ENCODE results near the gene SOX2. TPM values are rescaled to one million over a fixed set of nuclear protein-coding genes. Genes with fewer than 3 reads are reported as not detected.

The SOX2 gene
- total RNA-seq, 1 donor from 2014 or later = not detected

- no peak for DNase-seq (ENCODE audit: low spot score in 2 of 2, unreplicated experiment in 2 of 2)
- Mint-ChIP-seq H3K27ac (no peak overlapping the region), H3K36me3 (no peaks in the 10 kb centered on the region), H3K4me3 (no peak overlapping the region), H3K4me1 (peaks cover 9% of the 10 kb centered on the region), H3K27me3 (ENCODE audit: low read depth) (peaks cover 38% of the 10 kb centered on the region), H3K9me3 (no peaks in the 10 kb centered on the region)
- TF ChIP-seq, protein P1, sequence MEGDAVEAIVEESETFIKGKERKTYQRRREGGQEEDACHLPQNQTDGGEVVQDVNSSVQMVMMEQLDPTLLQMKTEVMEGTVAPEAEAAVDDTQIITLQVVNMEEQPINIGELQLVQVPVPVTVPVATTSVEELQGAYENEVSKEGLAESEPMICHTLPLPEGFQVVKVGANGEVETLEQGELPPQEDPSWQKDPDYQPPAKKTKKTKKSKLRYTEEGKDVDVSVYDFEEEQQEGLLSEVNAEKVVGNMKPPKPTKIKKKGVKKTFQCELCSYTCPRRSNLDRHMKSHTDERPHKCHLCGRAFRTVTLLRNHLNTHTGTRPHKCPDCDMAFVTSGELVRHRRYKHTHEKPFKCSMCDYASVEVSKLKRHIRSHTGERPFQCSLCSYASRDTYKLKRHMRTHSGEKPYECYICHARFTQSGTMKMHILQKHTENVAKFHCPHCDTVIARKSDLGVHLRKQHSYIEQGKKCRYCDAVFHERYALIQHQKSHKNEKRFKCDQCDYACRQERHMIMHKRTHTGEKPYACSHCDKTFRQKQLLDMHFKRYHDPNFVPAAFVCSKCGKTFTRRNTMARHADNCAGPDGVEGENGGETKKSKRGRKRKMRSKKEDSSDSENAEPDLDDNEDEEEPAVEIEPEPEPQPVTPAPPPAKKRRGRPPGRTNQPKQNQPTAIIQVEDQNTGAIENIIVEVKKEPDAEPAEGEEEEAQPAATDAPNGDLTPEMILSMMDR (IDR thresholded peaks at IDR 0.05; ENCODE audit: unreplicated experiment) = no peak
These were observed 3.7 kb upstream of the SOX2 start for GRCh38 chr3:181707980-181708379.

GRCh38 chr3:181709537-181710279 lies 2.0 kb upstream of the SOX2 start:
- Mint-ChIP-seq H3K4me3 (peak overlapping the region; percentile 27), H3K36me3 (no peaks in the 10 kb centered on the region), H3K27ac (no peak overlapping the region), H3K4me1 (peaks cover 9% of the 10 kb centered on the region), H3K9me3 (no peaks in the 10 kb centered on the region), H3K27me3 (ENCODE audit: low read depth) (peaks cover 38% of the 10 kb centered on the region)
- TF ChIP-seq, protein P1 (IDR thresholded peaks at IDR 0.05; ENCODE audit: unreplicated experiment) = peak; percentile 96
- peak; percentile 77 to 93 for DNase-seq (ENCODE audit: low spot score in 2 of 2, unreplicated experiment in 2 of 2)

- H3K27ac Mint-ChIP-seq = no peak overlapping the region
- H3K36me3 Mint-ChIP-seq = no peaks in the 10 kb centered on the region
- H3K4me3 Mint-ChIP-seq = no peak overlapping the region
- no peak for DNase-seq (ENCODE audit: low spot score in 2 of 2, unreplicated experiment in 2 of 2)
- peaks cover 38% of the 10 kb centered on the region for H3K27me3 Mint-ChIP-seq (ENCODE audit: low read depth)
- TF ChIP-seq, protein P1 (IDR thresholded peaks at IDR 0.05; ENCODE audit: unreplicated experiment) = no peak
- H3K9me3 Mint-ChIP-seq = no peaks in the 10 kb centered on the region
- H3K4me1 Mint-ChIP-seq = peaks cover 9% of the 10 kb centered on the region
These were observed 1.1 kb upstream of the SOX2 start for GRCh38 chr3:181710345-181711291.

- H3K4me3 Mint-ChIP-seq = peak overlapping the region; percentile 47
- peaks cover 50% of the 10 kb centered on the region for H3K27me3 Mint-ChIP-seq (ENCODE audit: low read depth)
- H3K4me1 Mint-ChIP-seq = peaks cover 9% of the 10 kb centered on the region
- TF ChIP-seq, protein P1 (IDR thresholded peaks at IDR 0.05; ENCODE audit: unreplicated experiment) = no peak
- no peaks in the 10 kb centered on the region for H3K9me3 Mint-ChIP-seq
- no peaks in the 10 kb centered on the region for H3K36me3 Mint-ChIP-seq
- H3K27ac Mint-ChIP-seq = no peak overlapping the region
- no peak for DNase-seq (ENCODE audit: low spot score in 2 of 2, unreplicated experiment in 2 of 2)
These were observed 464 bp downstream of the SOX2 start for GRCh38 chr3:181712226-181712552.

- peak overlapping the region; percentile 47 for H3K4me3 Mint-ChIP-seq
- TF ChIP-seq, protein P1 (IDR thresholded peaks at IDR 0.05; ENCODE audit: unreplicated experiment) = no peak
- H3K27ac Mint-ChIP-seq = no peak overlapping the region
- H3K27me3 Mint-ChIP-seq (ENCODE audit: low read depth) = peaks cover 56% of the 10 kb centered on the region
- peaks cover 9% of the 10 kb centered on the region for H3K4me1 Mint-ChIP-seq
- no peaks in the 10 kb centered on the region for H3K9me3 Mint-ChIP-seq
- H3K36me3 Mint-ChIP-seq = no peaks in the 10 kb centered on the region
- DNase-seq (ENCODE audit: low spot score in 2 of 2, unreplicated experiment in 2 of 2) = peak in 1 of 2 experiments; percentile 63
These were observed 991 bp downstream of the SOX2 start for GRCh38 chr3:181712553-181713279.

Data from mesothelial cell of epicardium (in vitro differentiated cells).